Right renal cortex interstitium (tissue), 3 donors: Measurements from ENCODE around the gene ALKBH7. TPM values are rescaled to one million over a fixed set of nuclear protein-coding genes. Genes with fewer than 3 reads are reported as not detected.

Source experiments
- DNase-seq, 3 donors: peaks; one replicate each; pipeline ENCODE4 v3.0.0-alpha.2; 2013; ENCODE audit warnings: low read depth in 3 of 3, low spot score in 2 of 3
- polyA plus RNA-seq, 3 donors: library from polyadenylated mRNA; unstranded; fragments of 120-200 nt; gene quantifications; one replicate each; pipeline ENCODE4 v1.2.1, GENCODE V29; 2013; ENCODE audit not compliant: insufficient read length in 3 of 3

ALKBH7 gene
- polyA plus RNA-seq, 3 donors = 34.5 to 44.6 (median 37.5) TPM

- DNase-seq = no peak
Observed at GRCh38 chr19:6362351-6362801, 10.2 kb upstream of the ALKBH7 start.

GRCh38 chr19:6364353-6364752 is 8.2 kb upstream of the ALKBH7 start:
- no peak for DNase-seq

DNA sequence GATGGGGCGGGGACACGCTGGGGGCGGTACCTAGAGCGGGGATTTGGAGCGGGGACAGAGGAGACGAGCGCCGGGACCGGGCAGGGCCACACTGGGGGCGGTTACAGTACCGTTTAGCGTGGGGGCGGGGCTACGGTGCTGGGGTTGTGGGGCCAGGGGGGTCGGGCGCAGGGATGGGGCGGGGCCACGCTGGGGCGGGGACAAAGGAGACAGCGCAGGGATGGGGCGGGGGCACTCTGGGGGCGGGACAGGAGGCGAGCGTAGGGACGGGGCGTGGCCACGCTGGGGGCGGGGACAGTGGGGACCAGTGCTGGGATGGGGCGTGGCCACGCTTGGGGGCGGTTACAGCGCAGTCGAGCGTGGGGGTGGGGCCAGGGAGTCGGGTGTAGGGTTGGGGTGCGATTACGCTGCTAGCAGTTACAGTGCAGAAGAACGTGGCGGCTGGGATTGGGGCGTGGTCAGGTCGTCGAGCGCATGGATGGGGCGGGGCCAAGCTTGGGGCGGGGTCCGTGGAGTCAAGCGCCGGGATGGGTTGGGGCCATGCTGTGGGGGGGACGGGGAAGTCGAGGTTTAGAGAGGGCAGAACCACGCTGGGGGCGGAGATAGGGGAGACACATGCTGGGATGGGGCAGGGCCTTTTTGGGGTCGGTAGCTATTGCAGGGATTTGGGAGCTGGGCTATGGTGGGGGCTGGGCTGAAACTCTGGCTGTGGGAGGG is 660 bp downstream of the ALKBH7 start:
- peak; percentile 87 to 93 (median 92) for DNase-seq

- no peak for DNase-seq
Observed at GRCh38 chr19:6373813-6374108, 1.2 kb downstream of the ALKBH7 start.

DNA sequence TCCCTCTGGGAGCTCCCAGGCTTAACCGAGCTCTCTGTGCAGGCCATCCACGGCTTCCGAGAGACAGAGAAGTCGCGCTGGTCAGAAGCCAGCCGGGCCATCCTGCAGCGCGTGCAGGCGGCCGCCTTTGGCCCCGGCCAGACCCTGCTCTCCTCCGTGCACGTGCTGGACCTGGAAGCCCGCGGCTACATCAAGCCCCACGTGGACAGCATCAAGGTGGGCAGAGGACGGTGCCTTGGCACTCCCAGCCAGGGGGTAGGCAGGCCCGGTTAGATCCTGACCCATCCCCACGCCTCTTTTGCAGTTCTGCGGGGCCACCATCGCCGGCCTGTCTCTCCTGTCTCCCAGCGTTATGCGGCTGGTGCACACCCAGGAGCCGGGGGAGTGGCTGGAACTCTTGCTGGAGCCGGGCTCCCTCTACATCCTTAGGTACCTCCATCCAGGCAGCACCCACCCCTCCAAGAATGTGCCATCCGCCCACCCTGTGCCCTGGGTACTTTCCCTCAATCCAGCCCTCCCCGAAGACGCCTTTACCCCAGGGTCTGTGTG is 1.6 kb downstream of the ALKBH7 start:
- DNase-seq = no peak

- no peak for DNase-seq
Observed at GRCh38 chr19:6374711-6375410, 2.3 kb downstream of the ALKBH7 start.

- DNase-seq = no peak
Observed at GRCh38 chr19:6375411-6376010, 2.9 kb downstream of the ALKBH7 start, which contains the start of gene PSPN. PSPN (minus strand) TSS chr19:6375933; CDS start chr19:6375849, 84 bp downstream.

- no peak for DNase-seq
Observed at GRCh38 chr19:6376512-6377190, 4.1 kb downstream of the ALKBH7 start.

DNA sequence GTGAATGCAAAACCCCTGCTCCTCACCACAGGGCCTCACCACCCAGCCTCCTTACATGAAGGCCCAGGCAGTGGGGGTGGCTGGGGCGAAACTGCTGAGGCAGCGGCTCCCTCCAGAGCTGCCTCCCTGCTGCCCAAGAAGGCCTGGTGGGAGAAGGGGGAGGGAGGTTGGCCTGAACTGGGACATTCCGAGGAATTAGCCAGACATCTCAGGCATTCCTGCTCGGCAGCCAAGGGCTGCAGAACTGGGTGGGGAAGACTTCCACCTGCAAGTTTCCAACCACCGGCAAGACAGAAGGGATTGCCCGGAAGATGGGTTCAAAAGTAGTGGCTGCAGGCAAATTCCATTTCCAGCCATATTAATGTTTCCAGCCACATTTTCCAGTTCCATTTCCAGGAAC is 5.4 kb downstream of the ALKBH7 start:
- no peak for DNase-seq

DNA sequence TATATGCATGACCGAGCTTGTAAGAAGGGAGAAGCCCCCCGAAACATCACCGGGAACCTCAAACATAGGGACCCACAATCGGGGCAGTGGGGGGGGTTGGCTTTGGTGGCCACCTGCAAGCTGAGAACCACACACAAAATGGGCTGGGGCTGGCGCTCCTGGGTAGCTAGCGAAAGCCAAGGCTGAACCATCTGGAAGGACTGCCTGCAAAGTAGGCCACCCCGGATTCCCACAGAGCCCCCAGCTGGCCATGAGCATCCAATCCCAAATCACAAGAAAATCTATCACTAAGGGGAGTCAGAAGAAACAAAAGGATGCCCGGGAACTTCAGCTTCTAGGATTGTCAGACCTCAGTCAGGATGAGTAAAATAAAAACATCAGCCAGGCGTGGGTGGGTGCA is 5.9 kb downstream of the ALKBH7 start:
- DNase-seq = no peak

DNA sequence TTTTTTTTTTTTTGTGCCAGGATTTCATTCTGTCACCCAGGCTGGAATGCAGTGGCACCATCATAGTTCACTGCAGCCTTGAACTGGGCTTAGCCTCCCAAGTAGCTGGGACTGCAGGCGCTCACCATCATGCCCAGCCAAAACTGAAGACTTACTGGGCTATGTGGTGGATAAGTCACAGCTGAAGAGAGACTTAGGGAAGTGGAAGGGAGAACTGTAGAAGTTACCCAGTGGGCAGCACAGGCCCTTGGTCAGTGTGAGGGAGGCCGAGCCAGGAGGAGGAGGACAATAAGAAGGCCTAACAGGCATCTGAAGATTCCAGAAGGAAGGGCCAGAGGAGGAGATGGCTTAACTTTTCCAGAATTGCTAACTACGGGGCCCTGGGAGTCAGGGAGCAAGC is 7.2 kb downstream of the ALKBH7 start:
- DNase-seq = no peak

DNA sequence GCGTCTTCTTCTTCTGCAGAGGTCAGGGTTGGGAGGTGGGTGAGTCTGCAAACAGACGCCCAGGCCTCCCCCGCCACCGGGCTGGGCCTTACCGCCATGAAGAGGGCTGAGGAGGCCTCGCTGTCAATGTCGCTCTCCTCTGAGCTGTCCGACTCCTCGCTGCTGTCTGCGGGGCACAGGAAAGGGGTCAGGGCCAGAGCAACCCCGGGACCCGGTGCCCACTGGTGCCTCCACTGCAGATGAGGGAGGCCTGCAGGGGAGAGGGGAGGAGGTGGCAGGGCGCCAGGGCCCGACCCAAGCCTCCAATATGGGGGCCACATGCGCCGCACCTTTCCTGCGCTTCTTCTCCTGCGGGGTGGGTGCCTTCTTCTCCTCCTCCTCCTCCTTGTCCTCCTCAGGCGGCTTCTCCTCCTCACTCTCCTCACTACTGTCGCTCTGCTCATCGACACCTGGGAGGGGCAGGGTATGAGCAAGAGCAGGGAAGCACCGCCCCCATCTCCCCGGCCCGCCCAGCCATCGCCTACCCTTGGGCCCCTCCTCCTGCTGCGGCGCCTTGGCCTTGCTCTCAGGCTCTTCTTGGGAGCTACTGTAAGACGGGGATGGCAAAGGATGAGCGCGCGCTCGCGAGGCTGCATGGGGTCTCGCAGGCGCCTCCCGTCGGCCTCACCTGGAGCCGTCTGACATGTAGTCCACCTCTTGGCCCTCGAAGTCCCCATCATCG is 8.6 kb downstream of the ALKBH7 start:
- DNase-seq = no peak

GRCh38 chr19:6383188-6383587 is 10.6 kb downstream of the ALKBH7 start:
- DNase-seq = no peak

GRCh38 chr19:6384381-6384780 is 11.8 kb downstream of the ALKBH7 start:
- DNase-seq = no peak

- no peak for DNase-seq
Observed at GRCh38 chr19:6387372-6387771, 14.8 kb downstream of the ALKBH7 start.

DNA sequence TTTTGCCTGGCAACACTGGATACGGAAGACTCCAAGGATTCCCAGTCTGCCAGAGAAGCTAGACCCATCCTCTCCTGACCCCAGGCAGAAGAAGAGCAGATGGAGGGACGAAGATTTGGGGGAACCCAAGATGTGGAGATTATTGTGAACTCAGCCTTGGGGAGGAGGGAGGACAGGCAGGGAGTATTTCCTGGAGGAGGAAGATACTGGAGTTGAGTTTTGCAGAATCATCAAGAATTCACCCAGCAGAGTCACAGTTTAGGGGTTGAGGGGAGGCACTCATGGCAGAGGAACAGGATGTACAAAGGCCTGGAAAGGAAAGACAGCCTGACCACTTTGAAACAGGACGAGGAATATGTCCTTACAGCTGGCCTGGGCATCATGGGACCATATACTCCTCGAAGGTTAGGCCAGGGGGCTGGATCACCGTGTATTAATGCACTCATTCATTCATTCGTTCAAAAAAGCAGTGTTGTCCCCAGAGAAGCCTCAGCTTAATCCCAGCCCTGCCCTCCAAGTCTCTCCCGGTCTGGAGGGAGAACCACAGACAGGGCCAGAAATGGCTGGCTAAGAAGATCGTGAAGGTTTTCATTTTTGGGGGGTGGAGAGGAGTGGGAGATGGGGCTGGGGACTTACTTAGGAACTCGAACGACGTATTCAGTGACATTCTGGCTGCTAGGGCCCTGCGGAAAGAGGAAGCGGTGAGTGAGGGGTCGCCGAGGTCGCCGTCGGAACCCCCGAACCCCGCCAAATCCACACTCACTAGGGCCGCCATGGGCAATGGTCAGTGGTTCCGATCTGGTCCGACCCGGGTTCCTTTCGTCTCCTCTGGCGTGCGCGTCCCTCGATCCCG is 19.9 kb downstream of the ALKBH7 start:
- no peak for DNase-seq

GRCh38 chr19:6393074-6393982 is 20.7 kb downstream of the ALKBH7 start, which contains the start of gene GTF2F1:
GTF2F1 (minus strand) TSS chr19:6393164; CDS start chr19:6392995, 169 bp downstream.
- peak; percentile 95 to 96 (median 96) for DNase-seq

- DNase-seq = no peak
Observed at GRCh38 chr19:6393983-6394412, 21.4 kb downstream of the ALKBH7 start.
